ENCODE results near the gene ZMAT3.
A peak's percentile ranks its signal among the peaks of the same experiment; 100 is the strongest.

ZMAT3 gene

DNA sequence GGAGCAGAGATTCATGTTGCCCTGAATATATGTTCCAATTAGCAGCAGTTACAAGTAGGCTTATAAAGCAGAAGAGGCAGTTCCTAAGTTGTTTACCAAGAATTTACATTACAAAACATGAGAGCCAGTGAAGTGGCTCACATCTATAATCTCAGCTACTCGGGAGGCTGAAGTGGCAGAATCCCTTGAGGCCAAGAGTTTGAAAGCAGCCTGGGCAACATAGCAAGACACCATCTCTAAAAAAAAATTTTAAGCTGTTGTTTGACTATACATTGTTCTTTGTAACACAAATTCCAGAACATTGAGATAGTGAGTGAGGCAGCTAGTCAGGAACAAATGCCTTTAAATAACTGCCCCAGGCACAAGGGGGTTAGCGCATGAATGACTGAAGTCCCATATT lies 10.3 kb upstream of the ZMAT3 start:
- TF ChIP-seq, protein P1, sequence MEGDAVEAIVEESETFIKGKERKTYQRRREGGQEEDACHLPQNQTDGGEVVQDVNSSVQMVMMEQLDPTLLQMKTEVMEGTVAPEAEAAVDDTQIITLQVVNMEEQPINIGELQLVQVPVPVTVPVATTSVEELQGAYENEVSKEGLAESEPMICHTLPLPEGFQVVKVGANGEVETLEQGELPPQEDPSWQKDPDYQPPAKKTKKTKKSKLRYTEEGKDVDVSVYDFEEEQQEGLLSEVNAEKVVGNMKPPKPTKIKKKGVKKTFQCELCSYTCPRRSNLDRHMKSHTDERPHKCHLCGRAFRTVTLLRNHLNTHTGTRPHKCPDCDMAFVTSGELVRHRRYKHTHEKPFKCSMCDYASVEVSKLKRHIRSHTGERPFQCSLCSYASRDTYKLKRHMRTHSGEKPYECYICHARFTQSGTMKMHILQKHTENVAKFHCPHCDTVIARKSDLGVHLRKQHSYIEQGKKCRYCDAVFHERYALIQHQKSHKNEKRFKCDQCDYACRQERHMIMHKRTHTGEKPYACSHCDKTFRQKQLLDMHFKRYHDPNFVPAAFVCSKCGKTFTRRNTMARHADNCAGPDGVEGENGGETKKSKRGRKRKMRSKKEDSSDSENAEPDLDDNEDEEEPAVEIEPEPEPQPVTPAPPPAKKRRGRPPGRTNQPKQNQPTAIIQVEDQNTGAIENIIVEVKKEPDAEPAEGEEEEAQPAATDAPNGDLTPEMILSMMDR (IDR thresholded peaks at IDR 0.05), result no peak
- no peak overlapping the region for H3K27ac ChIP-seq

DNA sequence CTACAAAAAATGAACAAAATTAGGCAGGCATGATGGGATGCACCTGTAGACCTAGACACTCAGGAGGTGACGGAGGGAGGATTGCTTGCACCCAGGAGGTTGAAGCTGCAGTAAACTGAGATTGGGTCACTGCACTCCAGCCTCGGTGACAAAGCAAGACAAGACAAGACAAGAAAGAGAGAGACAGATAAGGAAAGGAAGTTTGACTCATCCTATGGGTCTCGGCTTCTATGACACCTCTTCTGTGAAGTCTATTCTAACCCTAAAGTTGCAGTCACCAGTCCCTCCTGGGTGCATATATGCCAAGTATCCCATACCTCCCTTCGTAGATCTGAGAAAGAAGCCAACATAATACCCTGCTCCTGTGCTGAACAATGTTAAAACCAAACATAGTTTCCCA lies 7.9 kb upstream of the ZMAT3 start:
- H3K27ac ChIP-seq, result no peak overlapping the region
- DNase-seq (ENCODE audit: low spot score), result no peak
- H3K4me3 ChIP-seq, result no peak overlapping the region
- TF ChIP-seq, protein P1 (IDR thresholded peaks at IDR 0.05), result no peak

More for the DNA sequence above, 10.3 kb upstream of the ZMAT3 start:
- DNase-seq (ENCODE audit: low spot score), result no peak
- no peak overlapping the region for H3K4me3 ChIP-seq

DNA sequence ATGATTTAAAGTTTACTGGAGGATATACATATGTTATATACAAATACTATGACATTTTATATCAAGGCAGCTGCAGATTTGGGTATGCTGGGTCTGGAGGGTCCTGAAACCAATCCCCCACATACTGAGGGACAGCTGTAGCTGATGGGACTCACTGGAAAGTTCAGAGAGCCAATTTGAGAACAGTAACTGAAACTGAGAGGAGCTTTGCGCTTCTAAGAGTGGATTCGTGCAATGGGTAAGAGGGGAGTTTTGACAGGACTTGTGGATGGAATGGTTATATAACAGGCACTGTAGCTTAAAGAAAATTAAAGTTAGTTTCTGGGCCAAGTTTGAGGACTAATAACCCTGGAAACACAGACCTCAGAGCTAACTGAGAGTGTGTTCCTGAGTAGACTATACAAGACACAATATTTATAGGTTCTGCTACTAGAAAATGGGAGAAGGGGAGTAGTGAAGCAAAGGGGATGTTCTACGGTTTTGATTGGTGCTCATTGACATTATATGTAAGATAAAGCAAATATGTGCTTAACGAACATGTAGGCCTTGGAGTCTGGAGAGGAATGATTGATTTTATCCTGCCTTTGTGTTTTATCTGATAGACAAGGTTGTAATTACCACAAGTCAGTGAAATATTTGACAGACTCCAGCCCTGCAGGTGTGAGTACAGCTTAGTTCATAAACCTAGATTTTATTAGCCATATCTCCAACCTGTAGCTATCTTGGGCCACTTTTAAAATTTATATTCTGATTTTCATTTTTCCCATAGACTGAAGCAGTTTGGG lies 4.8 kb upstream of the ZMAT3 start:
- TF ChIP-seq, protein P1 (IDR thresholded peaks at IDR 0.05), result no peak
- Histone ChIP-seq H3K27ac (no peak overlapping the region), H3K4me3 (no peak overlapping the region)
- no peak for DNase-seq (ENCODE audit: low spot score)

DNA sequence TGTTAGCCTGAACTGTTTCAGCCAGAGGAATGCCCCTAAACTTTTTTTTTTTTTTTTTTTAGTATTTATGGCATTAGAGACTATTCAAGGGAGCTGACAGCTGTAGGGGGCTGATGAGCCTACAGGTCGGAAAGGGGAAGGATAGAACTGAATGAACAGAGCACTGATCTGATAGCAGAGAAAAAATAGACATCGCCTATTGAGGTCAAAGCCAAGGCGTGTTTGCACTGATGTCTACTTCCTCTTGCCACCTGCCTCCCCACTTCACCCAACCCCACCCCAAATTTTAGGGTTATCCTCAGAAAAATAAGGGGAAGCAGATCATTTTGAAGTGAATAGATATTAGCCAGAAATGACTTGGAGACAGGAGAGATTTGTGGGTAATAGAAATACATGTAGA lies 3.0 kb upstream of the ZMAT3 start:
- TF ChIP-seq, protein P1 (IDR thresholded peaks at IDR 0.05), result no peak
- DNase-seq (ENCODE audit: low spot score), result no peak
- no peak overlapping the region for H3K4me3 ChIP-seq

DNA sequence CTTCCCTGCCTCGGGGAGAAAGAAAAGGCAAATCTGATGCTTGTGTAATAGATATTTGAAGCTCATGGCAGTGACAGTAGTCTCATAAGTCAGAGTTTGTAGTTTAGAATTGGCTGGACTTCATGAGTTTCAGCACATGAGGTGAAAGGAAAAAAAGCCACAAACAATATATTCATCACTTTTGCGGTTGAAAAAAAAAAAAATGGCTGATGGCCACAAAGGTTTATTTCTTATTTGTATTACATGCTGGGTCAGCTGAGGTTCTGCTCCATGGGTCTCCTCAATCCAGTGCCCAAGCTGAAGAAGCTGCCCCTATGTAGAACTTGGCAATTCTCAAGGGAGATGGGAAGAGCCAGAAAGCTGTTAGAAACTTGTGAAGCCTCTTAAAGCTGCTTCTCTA lies 2.2 kb upstream of the ZMAT3 start:
- no peak for DNase-seq (ENCODE audit: low spot score)
- Histone ChIP-seq H3K27ac (no peak overlapping the region), H3K4me3 (no peak overlapping the region)
- TF ChIP-seq, protein P1 (IDR thresholded peaks at IDR 0.05), result no peak

More for the DNA sequence above, 3.0 kb upstream of the ZMAT3 start:
- no peak overlapping the region for H3K27ac ChIP-seq

DNA sequence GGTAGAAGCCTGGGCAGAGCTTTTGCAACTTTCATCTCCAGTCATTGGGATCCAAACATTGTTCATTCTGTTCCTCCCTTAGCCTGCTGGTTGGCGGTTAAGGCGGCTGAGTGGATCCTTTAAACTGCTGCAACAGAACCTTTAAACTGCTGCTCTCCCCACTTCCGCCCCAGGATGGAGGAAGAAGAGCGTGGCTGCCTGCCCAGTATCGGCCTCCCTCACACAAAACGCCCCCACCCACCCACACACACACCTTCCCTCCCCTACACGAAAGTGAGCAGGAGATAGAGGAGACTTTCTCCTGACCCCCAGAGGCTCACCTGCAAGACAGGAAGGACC lies 460 bp upstream of the ZMAT3 start:
- peak overlapping the region; percentile 78 to 94 for H3K27ac ChIP-seq
- H3K4me3 ChIP-seq, result peak overlapping the region; percentile 89
- TF ChIP-seq, protein P1 (IDR thresholded peaks at IDR 0.05), result no peak
- DNase-seq (ENCODE audit: low spot score), result no peak

DNA sequence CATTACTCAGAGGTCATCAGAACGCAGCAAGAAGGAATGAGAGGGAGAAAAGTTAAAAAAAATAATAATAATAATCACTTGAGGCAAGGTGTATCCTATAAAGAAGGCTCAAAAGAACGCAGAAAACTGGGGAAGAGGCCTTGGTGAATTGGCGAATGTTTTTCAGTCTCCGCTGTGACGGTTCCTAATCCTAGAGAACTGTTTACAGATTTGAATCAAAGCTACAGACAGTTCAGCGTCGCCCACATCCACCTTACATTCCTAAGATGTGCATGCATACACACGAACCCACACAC lies 634 bp downstream of the ZMAT3 start:
- Histone ChIP-seq H3K27ac (peak overlapping the region; percentile 78 to 94), H3K4me3 (peak overlapping the region; percentile 89)
- DNase-seq (ENCODE audit: low spot score), result no peak
- TF ChIP-seq, protein P1 (IDR thresholded peaks at IDR 0.05), result no peak
